Muscle layer of duodenum (tissue), 2 donors: ENCODE data around the gene PLPP7.
"Not testable (repeated sequence)": the region's sequence is repeated elsewhere in the genome, so short reads cannot be mapped to it uniquely, and the experiment has no call there.

Experiments used
- H3K27ac ChIP-seq: one replicate; pipeline ENCODE4 v1.7.0; 2013; ENCODE audit warnings: mild to moderate bottlenecking, low read length
- H3K27me3 ChIP-seq: one replicate; pipeline ENCODE4 v1.7.0; 2013; ENCODE audit warnings: low read depth, mild to moderate bottlenecking, control low read depth, low read length
- H3K36me3 ChIP-seq, 2 donors: one replicate each; pipeline ENCODE4 v1.7.0; 2013; ENCODE audit warnings: low read length in 2 of 2, control low read depth in 1 of 2, mild to moderate bottlenecking in 1 of 2; ENCODE audit not compliant: insufficient read depth in 2 of 2, control insufficient read depth in 1 of 2
- H3K4me1 ChIP-seq, 2 donors: one replicate each; pipeline ENCODE4 v1.7.0; 2013; ENCODE audit warnings: low read length in 2 of 2, mild to moderate bottlenecking in 2 of 2, control low read depth in 1 of 2, moderate library complexity in 1 of 2; ENCODE audit not compliant: insufficient read depth in 2 of 2, control insufficient read depth in 1 of 2
- H3K4me3 ChIP-seq, 2 donors: one replicate each; pipeline ENCODE4 v1.7.0; 2013; ENCODE audit warnings: low read length in 2 of 2, low read depth in 1 of 2, mild to moderate bottlenecking in 1 of 2
- H3K9me3 ChIP-seq, 2 donors: one replicate each; pipeline ENCODE4 v1.7.0; 2013; ENCODE audit warnings: low read length in 2 of 2, control low read depth in 1 of 2, mild to moderate bottlenecking in 1 of 2; ENCODE audit not compliant: control insufficient read depth in 1 of 2
- donor health status: healthy.

PLPP7 gene

GRCh38 chr9:131330814-131331600 lies 41.5 kb downstream of the PLPP7 start:
- Histone ChIP-seq H3K9me3 (no peaks in the 10 kb centered on the region), H3K36me3 (no peaks in the 10 kb centered on the region), H3K4me3 (no peak overlapping the region), H3K4me1 (peaks cover 0 to 6% of the 10 kb centered on the region in 2 donors), H3K27me3 (no peaks in the 10 kb centered on the region), H3K27ac (no peak overlapping the region)

GRCh38 chr9:131331996-131332395 lies 42.5 kb downstream of the PLPP7 start:
- not testable (repeated sequence) for H3K27me3 ChIP-seq, H3K4me1 ChIP-seq, H3K9me3 ChIP-seq, H3K27ac ChIP-seq, H3K36me3 ChIP-seq, H3K4me3 ChIP-seq

DNA sequence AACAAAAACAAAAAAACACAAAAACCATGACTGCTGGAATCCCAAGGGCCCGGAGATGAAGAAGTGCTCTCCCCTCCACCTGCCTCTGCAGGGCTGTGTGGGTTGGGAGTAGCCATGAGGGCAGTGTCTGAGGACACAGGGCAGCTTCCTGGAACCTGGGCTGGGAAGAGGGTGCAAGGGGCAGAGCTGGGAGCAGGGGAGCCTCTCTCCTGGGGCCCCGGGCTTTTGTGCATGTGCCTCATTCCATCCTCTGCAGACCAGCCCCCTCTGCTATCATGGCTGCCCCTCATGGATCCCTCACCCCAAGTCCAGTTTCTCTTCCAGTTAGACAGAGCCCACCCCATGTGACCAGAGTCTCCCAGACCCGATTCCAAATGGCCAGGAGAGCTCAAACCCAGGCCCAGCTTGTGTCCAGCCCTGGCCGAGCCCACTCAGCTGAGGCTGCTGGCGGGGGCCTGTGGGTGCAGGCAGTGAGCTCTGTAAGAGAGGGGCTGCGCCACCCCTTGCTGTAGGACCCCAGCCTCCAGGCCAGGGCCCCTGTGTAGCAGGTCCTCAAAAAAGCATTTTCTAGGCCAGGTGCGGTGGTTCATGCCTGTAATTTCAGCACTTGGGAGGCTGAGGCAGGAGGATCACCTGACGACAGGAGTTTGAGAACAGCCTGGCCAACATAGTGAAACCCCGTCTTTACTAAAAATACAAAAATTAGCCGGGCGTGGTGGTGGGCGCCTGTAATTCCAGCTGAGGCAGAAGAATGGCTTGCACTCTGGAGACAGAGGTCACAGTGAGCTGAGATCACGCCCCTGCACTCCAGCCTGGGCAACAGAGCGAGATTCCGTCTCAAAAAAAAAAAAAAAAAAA lies 44.5 kb downstream of the PLPP7 start:
- no peak overlapping the region for H3K4me3 ChIP-seq
- no peaks in the 10 kb centered on the region for H3K36me3 ChIP-seq
- no peaks in the 10 kb centered on the region for H3K27me3 ChIP-seq
- H3K4me1 ChIP-seq = peaks cover 0 to 6% of the 10 kb centered on the region in 2 donors
- H3K9me3 ChIP-seq = no peaks in the 10 kb centered on the region
- no peak overlapping the region for H3K27ac ChIP-seq

- Histone ChIP-seq H3K4me1 (peaks cover 0 to 6% of the 10 kb centered on the region in 2 donors), H3K9me3 (no peaks in the 10 kb centered on the region), H3K27me3 (no peaks in the 10 kb centered on the region), H3K4me3 (no peak overlapping the region), H3K27ac (no peak overlapping the region), H3K36me3 (no peaks in the 10 kb centered on the region)
Measured at GRCh38 chr9:131334629-131335367, 45.3 kb downstream of the PLPP7 start.

DNA sequence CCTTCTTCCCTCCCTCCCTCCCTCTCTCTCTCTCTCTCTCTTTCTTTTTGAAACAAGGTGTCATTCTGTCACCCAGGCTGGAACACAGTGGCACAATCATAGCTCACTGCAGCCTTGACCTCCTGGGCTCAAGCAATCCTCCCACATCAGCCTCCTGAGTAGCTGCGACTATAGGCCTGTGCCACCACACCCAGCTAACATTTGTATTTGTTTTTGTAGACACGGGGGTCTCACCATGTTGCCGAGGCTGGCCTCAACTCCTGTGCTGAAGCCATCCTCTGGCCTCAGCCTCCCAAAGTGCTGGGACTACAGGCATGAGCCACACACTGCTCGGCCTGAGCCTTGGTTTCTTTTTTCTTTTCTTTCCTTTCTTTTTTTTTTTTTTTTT lies 45.8 kb downstream of the PLPP7 start:
- H3K36me3 ChIP-seq = no peaks in the 10 kb centered on the region
- no peaks in the 10 kb centered on the region for H3K9me3 ChIP-seq
- H3K27ac ChIP-seq = no peak overlapping the region
- peaks cover 0 to 6% of the 10 kb centered on the region in 2 donors for H3K4me1 ChIP-seq
- no peaks in the 10 kb centered on the region for H3K27me3 ChIP-seq
- no peak overlapping the region for H3K4me3 ChIP-seq

DNA sequence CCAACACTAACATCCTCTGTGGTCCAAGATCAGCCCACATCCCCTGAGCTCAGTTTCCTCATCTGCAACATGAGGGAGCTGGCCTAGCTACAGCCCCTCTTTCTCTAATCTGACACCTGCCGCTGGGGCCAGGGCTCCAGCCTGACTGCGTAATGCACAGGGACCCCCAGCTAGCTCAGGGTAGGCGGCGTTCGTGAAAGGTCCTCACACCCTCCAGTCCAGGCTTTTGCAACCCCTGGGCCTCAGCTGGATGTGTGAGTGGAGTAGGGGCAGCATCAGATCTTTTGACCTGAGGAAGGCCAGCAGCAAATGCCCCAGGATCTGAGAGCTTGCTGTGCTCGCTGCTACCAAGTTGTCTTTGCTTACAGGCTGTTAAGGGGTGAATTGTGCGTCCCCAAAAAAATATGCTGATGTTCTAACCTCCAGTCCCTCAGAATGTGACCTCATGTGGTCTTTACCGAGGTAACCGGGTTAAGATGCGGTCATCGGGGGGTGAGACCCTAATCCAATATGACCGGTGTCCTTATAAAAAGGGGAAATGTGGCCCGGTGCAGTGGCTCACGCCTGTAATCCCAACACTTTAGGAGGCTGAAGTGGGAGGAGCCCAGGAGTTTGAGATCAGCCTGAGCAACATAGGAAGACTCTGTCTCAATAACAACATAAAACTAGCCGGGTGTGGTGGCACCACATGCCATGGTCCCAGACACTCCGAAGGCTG lies 47.8 kb downstream of the PLPP7 start:
- H3K9me3 ChIP-seq = no peaks in the 10 kb centered on the region
- H3K4me1 ChIP-seq = peaks cover 0 to 6% of the 10 kb centered on the region in 2 donors
- no peaks in the 10 kb centered on the region for H3K36me3 ChIP-seq
- no peak overlapping the region for H3K27ac ChIP-seq
- no peak overlapping the region for H3K4me3 ChIP-seq
- no peaks in the 10 kb centered on the region for H3K27me3 ChIP-seq

- not testable (repeated sequence) for H3K27me3 ChIP-seq, H3K36me3 ChIP-seq, H3K4me1 ChIP-seq
Measured at GRCh38 chr9:131339212-131339611, 49.7 kb downstream of the PLPP7 start.

DNA sequence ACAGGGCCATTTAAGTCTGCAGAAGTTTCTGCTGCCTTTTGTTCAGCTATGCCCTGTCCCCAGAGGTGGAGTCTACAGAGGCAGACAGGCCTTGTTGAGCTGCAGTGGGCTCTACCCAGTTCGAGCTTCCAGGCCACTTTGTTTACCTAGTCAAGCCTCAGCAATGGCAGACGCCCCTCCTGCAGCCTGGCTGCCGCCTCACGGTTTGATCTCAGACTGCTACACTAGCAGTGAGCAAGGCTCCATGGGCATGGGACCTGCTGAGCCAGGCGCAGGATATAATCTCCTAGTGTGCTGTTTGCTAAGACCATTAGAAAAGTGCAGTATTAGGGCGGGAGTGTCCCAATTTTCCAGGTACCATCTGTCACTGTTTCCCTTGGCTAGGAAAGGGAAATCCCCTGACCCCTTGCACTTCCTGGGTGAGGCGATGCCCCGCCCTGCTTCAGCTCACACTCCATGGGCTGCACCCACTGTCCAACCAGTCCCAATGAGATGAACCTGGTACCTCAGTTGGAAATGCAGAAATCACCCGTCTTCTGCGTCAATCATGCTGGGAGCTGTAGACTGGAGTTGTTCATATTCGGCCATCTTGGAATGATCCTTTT lies 55.5 kb downstream of the PLPP7 start:
- not testable (repeated sequence) for H3K4me1 ChIP-seq, H3K4me3 ChIP-seq, H3K27me3 ChIP-seq, H3K36me3 ChIP-seq, H3K9me3 ChIP-seq, H3K27ac ChIP-seq

More at GRCh38 chr9:131339212-131339611, 49.7 kb downstream of the PLPP7 start:
- H3K27ac ChIP-seq, H3K4me3 ChIP-seq, H3K9me3 ChIP-seq: not testable (repeated sequence)

GRCh38 chr9:131346559-131346958 lies 57.0 kb downstream of the PLPP7 start:
- no peak overlapping the region for H3K27ac ChIP-seq
- H3K27me3 ChIP-seq = no peaks in the 10 kb centered on the region

GRCh38 chr9:131347376-131348020 lies 58.0 kb downstream of the PLPP7 start:
- Histone ChIP-seq H3K27ac (no peak overlapping the region), H3K9me3 (no peaks in the 10 kb centered on the region), H3K4me1 (peaks cover 0 to 10% of the 10 kb centered on the region in 2 donors), H3K4me3 (no peak overlapping the region), H3K27me3 (no peaks in the 10 kb centered on the region), H3K36me3 (no peaks in the 10 kb centered on the region)

More at GRCh38 chr9:131346559-131346958, 57.0 kb downstream of the PLPP7 start:
- Histone ChIP-seq H3K4me3 (no peak overlapping the region), H3K36me3 (no peaks in the 10 kb centered on the region), H3K9me3 (no peaks in the 10 kb centered on the region), H3K4me1 (peaks cover 0 to 10% of the 10 kb centered on the region in 2 donors)
